Panc1 (cell line): Measurements from ENCODE around the gene KRTAP5-6. TPM values are rescaled to one million over a fixed set of nuclear protein-coding genes. Genes with fewer than 3 reads are reported as not detected.
A peak's percentile ranks its signal among the peaks of the same experiment; 100 is the strongest.

Source experiments
- ATAC-seq: fragments of 200-7000 bp; cut with Tn5 transposase; 2 replicates; pipeline ENCODE4 v1.9.1; 2020; ENCODE audit warnings: mild to moderate bottlenecking, moderate library complexity
- BruUV-seq: library from RNA; stranded (reverse); fragments of 400-500 nt; replicated peaks from 2 replicates; lab custom pipeline; 2021; lab: Mats Ljungman, UMichigan
- CTCF ChIA-PET: fragments of 300-600 bp; sonication (Branson Sonifier 250); formaldehyde crosslinking; loops from one replicate; lab custom pipeline; 2022; ENCODE audit warnings: antibody characterized with exemption; lab: Charles Lee
- POLR2A ChIA-PET: fragments of 300-600 bp; sonication (Branson Sonifier 250); formaldehyde crosslinking; loops from one replicate; lab custom pipeline; 2022; ENCODE audit warnings: antibody characterized with exemption; lab: Charles Lee
- DNase-seq: peaks from one replicate; pipeline ENCODE4 v3.0.0-alpha.2; 2010; ENCODE audit warnings: low read depth, low spot score
- H3K27ac ChIP-seq: 2 replicates; pipeline ENCODE4 v1.5.1; 2011; ENCODE audit warnings: mild to moderate bottlenecking, low read length, inconsistent platforms
- H3K27me3 ChIP-seq: fragments of 200-500 bp; sonication (Bioruptor generic); 2 replicates; pipeline ENCODE4 v1.6.0; 2014; ENCODE audit warnings: low read length, inconsistent platforms; ENCODE audit not compliant: control insufficient read depth, insufficient read depth
- H3K36me3 ChIP-seq: fragments of 200-500 bp; sonication (Bioruptor generic); 2 replicates; pipeline ENCODE4 v1.5.1; 2014; ENCODE audit warnings: inconsistent platforms, mild to moderate bottlenecking, low read length, moderate library complexity; ENCODE audit not compliant: control insufficient read depth, insufficient read depth
- H3K4me1 ChIP-seq: 2 replicates; pipeline ENCODE4 v1.5.1; 2011; ENCODE audit warnings: inconsistent platforms, mild to moderate bottlenecking, low read length, moderate library complexity; ENCODE audit not compliant: control insufficient read depth, insufficient read depth
- H3K4me3 ChIP-seq, 2 experiments: 2 replicates each; pipeline ENCODE4 v1.5.1; 2011 to 2012; ENCODE audit warnings: low read depth in 2 of 2, low read length in 2 of 2, mild to moderate bottlenecking in 2 of 2, inconsistent platforms in 1 of 2, moderate library complexity in 1 of 2
- H3K9me3 ChIP-seq: fragments of 200-500 bp; sonication (Bioruptor generic); 2 replicates; pipeline ENCODE4 v1.5.1; 2014; ENCODE audit warnings: low read depth, mild to moderate bottlenecking, inconsistent platforms, low read length, moderate library complexity; ENCODE audit not compliant: control insufficient read depth, insufficient read depth
- POLR2AphosphoS5 ChIP-seq: IDR thresholded peaks from 2 replicates; pipeline ENCODE4 v1.6.1; 2012; ENCODE audit warnings: mild to moderate bottlenecking, low read depth, low read length, moderate library complexity
- REST ChIP-seq, 2 experiments: IDR thresholded peaks; 2 replicates each; pipeline ENCODE4 v1.6.1; 2011 to 2012; ENCODE audit warnings: low read depth in 2 of 2, control low read depth in 1 of 2, low read length in 1 of 2, mild to moderate bottlenecking in 1 of 2, moderate library complexity in 1 of 2; ENCODE audit not compliant: insufficient read depth in 1 of 2
- SIN3A ChIP-seq: IDR thresholded peaks from 2 replicates; pipeline ENCODE4 v1.6.1; 2012; ENCODE audit warnings: low read depth, mild to moderate bottlenecking, low read length, moderate library complexity, borderline replicate concordance; ENCODE audit not compliant: insufficient read depth
- TCF7L2 ChIP-seq: IDR thresholded peaks from 2 replicates; pipeline ENCODE4 v1.6.1; 2011; ENCODE audit warnings: mild to moderate bottlenecking, low read depth, low read length, inconsistent platforms
- in situ Hi-C: cut with HindIII; loops from 2 replicates; pipeline ENCODE4 v1.10.0; 2016; ENCODE audit warnings: low sequenced_read_pairs, low pct_unique_long_range_greater_than_20kb
- intact Hi-C: fragments of 100-400 bp; cut with micrococcal nuclease; formaldehyde crosslinking; loops from one replicate; pipeline ENCODE4 v1.10.0; 2022; ENCODE audit not compliant: unreplicated experiment
- total RNA-seq: library from RNA; stranded (reverse); gene quantifications from one replicate; pipeline ENCODE4 v1.2.1, GENCODE V29; 2021; ENCODE audit not compliant: unreplicated experiment
- TF ChIP-seq, protein P1 (sequence below): fragments of 450-650 bp; IDR thresholded peaks from 2 replicates; pipeline ENCODE4 v1.5.1; 2017; ENCODE audit warnings: mild to moderate bottlenecking

Gene KRTAP5-6
- total RNA-seq, 1 experiment from 2014 or later: not detected

DNA sequence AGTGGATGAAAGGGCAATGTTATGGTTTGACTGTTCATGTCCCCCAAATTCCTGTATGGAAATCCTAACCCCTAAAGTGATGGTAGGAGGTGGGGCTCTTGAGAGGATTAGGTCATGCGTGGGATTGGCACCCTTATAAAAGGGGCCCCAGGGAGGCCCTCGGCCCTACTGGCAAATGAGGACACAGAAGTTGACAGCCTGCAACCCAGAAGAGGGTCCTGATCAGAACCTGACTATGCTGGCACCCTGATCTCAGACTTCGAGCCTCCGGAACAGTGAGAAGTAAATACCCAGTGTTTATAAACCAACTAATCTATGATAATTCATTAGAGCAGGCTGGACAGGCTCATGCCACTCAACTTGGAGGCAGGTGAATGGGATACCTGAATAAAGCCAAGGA, 44.7 kb downstream of the KRTAP5-6 start:
- intact Hi-C loops: no loop called here
- TF ChIP-seq POLR2AphosphoS5: no peak
- no peak for TF ChIP-seq SIN3A
- no peak for TF ChIP-seq REST (IDR thresholded peaks at IDR 0.05; ENCODE audit: insufficient read depth in 1 of 2, low read depth in 2 of 2, low read length in 1 of 2)
- TF ChIP-seq, protein P1, sequence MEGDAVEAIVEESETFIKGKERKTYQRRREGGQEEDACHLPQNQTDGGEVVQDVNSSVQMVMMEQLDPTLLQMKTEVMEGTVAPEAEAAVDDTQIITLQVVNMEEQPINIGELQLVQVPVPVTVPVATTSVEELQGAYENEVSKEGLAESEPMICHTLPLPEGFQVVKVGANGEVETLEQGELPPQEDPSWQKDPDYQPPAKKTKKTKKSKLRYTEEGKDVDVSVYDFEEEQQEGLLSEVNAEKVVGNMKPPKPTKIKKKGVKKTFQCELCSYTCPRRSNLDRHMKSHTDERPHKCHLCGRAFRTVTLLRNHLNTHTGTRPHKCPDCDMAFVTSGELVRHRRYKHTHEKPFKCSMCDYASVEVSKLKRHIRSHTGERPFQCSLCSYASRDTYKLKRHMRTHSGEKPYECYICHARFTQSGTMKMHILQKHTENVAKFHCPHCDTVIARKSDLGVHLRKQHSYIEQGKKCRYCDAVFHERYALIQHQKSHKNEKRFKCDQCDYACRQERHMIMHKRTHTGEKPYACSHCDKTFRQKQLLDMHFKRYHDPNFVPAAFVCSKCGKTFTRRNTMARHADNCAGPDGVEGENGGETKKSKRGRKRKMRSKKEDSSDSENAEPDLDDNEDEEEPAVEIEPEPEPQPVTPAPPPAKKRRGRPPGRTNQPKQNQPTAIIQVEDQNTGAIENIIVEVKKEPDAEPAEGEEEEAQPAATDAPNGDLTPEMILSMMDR: no peak
- no peak for TF ChIP-seq TCF7L2
- Histone ChIP-seq H3K36me3 (no peaks in the 10 kb centered on the region), H3K27me3 (no peaks in the 10 kb centered on the region; the same call in 1 of the 2 replicates), H3K27ac (no peak overlapping the region), H3K9me3 (peaks cover 13% of the 10 kb centered on the region; the same call in 1 of the 2 replicates), H3K4me3 (no peak overlapping the region), H3K4me1 (no peaks in the 10 kb centered on the region)
- DNase-seq (no peak), ATAC-seq (no peak)
- ChIA-PET POLR2A (no interaction called here), CTCF (no interaction called here)
- no TSS peak for BruUV-seq
- in situ Hi-C loops: no loop called here

- Histone ChIP-seq H3K9me3 (peaks cover 7% of the 10 kb centered on the region; the same call in 1 of the 2 replicates), H3K36me3 (no peaks in the 10 kb centered on the region), H3K27me3 (no peaks in the 10 kb centered on the region; the same call in 1 of the 2 replicates), H3K4me1 (no peaks in the 10 kb centered on the region), H3K27ac (no peak overlapping the region), H3K4me3 (no peak overlapping the region)
- CTCF ChIA-PET: no interaction called here
- POLR2A ChIA-PET: no interaction called here
- in situ Hi-C loops (no loop called here), intact Hi-C loops (no loop called here)
- no peak for ATAC-seq
- TF ChIP-seq, protein P1: no peak
- TF ChIP-seq POLR2AphosphoS5: no peak
- no peak for TF ChIP-seq REST (IDR thresholded peaks at IDR 0.05; ENCODE audit: insufficient read depth in 1 of 2, low read depth in 2 of 2, low read length in 1 of 2)
- no peak for TF ChIP-seq TCF7L2
- no peak for TF ChIP-seq SIN3A
- DNase-seq: no peak
- TSS peak; percentile 52 for BruUV-seq
Measured at GRCh38 chr11:1742371-1742770, 45.4 kb downstream of the KRTAP5-6 start.
